Fibroblast of lung (primary cell): ENCODE results near the gene TPCN2.

Experiments
- CTCF ChIP-seq, 2 donors: IDR thresholded peaks in 1 of 2; conservative IDR thresholded peaks in 1 of 2; 1 replicate in 1 of 2; 2 replicates in 1 of 2; pipeline ENCODE4 v1.5.1; 2011 to 2012; ENCODE audit warnings: low read length in 2 of 2, control low read depth in 1 of 2, inconsistent platforms in 1 of 2, low read depth in 1 of 2, mild to moderate bottlenecking in 1 of 2
- EZH2 ChIP-seq: IDR thresholded peaks from 2 replicates; pipeline ENCODE4 v1.5.1; 2012; ENCODE audit warnings: low read length, control low read depth, mild to moderate bottlenecking; ENCODE audit errors: missing control alignments

GRCh38 chr11:69129053-69129452, 80.3 kb downstream of the TPCN2 start:
- no peak for TF ChIP-seq CTCF (conservative IDR thresholded peaks at IDR 0.05 in 1 of 2, IDR thresholded peaks at IDR 0.05 in 1 of 2; ENCODE audit: low read depth in 1 of 2, low read length in 2 of 2)
- no peak for TF ChIP-seq EZH2
